Measurements from ENCODE around the gene SAMD4B. TPM values are rescaled to one million over a fixed set of nuclear protein-coding genes. Genes with fewer than 3 reads are reported as not detected.

The SAMD4B gene
- total RNA-seq, 4 donors from 2014 or later = 49.1 to 131 (median 75.2) TPM

GRCh38 chr19:39382991-39383828, 41.0 kb downstream of the SAMD4B start:
- Histone ChIP-seq H3K27ac (no peak overlapping the region), H3K4me1 (no peaks in the 10 kb centered on the region), H3K4me3 (no peak overlapping the region), H3K36me3 (peaks cover 33 to 100% (median 53%) of the 10 kb centered on the region in 3 donors), H3K9me3 (no peaks in the 10 kb centered on the region), H3K27me3 (no peaks in the 10 kb centered on the region)
- 82 to 89% methylated on average over 18 of the region's 18 CpGs for WGBS, 2 donors
- intact Hi-C loops (cut with DNase I) = no loop called here
- no peak for DNase-seq
- TF ChIP-seq CTCF (IDR thresholded peaks at IDR 0.05) = no peak

- no peaks in the 10 kb centered on the region for H3K9me3 ChIP-seq
- peaks cover 5 to 13% (median 6%) of the 10 kb centered on the region in 3 donors for H3K4me1 ChIP-seq
- WGBS, 2 donors = 51 to 54% methylated on average over 5 to 7 of the region's 9 CpGs
- no peak overlapping the region for H3K4me3 ChIP-seq
- H3K27me3 ChIP-seq = no peaks in the 10 kb centered on the region
- no peak for TF ChIP-seq CTCF (IDR thresholded peaks at IDR 0.05)
- no peak for TF ChIP-seq POLR2A (IDR thresholded peaks at IDR 0.05)
- no peak overlapping the region for H3K27ac ChIP-seq
- H3K36me3 ChIP-seq = peaks cover 37 to 98% (median 44%) of the 10 kb centered on the region in 3 donors
- no peak for DNase-seq
- intact Hi-C loops (cut with DNase I) = no loop called here
These were observed 42.8 kb downstream of the SAMD4B start for GRCh38 chr19:39384839-39385568.

- H3K4me3 ChIP-seq = no peak overlapping the region
- H3K36me3 ChIP-seq = peaks cover 29 to 90% (median 40%) of the 10 kb centered on the region in 3 donors
- intact Hi-C loops (cut with DNase I) = no loop called here
- H3K27me3 ChIP-seq = no peaks in the 10 kb centered on the region
- 80 to 82% methylated on average over 16 to 19 of the region's 20 CpGs for WGBS, 2 donors
- peaks cover 9 to 19% (median 10%) of the 10 kb centered on the region in 3 donors for H3K4me1 ChIP-seq
- no peak for DNase-seq
- H3K9me3 ChIP-seq = no peaks in the 10 kb centered on the region
- H3K27ac ChIP-seq = no peak overlapping the region
- TF ChIP-seq CTCF (IDR thresholded peaks at IDR 0.05) = no peak
- no peak for TF ChIP-seq POLR2A (IDR thresholded peaks at IDR 0.05)
These were observed 43.6 kb downstream of the SAMD4B start for GRCh38 chr19:39385629-39386411.

- no peak for DNase-seq
- Histone ChIP-seq H3K27ac (no peak overlapping the region), H3K4me1 (peaks cover 9 to 22% (median 10%) of the 10 kb centered on the region in 3 donors), H3K4me3 (no peak overlapping the region), H3K27me3 (no peaks in the 10 kb centered on the region), H3K36me3 (peaks cover 22 to 83% (median 35%) of the 10 kb centered on the region in 3 donors), H3K9me3 (no peaks in the 10 kb centered on the region)
- TF ChIP-seq POLR2A (IDR thresholded peaks at IDR 0.05) = no peak
- TF ChIP-seq CTCF (IDR thresholded peaks at IDR 0.05) = no peak
- intact Hi-C loops (cut with DNase I) = no loop called here
- WGBS, 2 donors = 71 to 86% methylated on average over 1 to 7 of the region's 7 CpGs
These were observed 44.3 kb downstream of the SAMD4B start for GRCh38 chr19:39386557-39386956.
